ENCODE results near the gene CEP41. TPM values are rescaled to one million over a fixed set of nuclear protein-coding genes. Genes with fewer than 3 reads are reported as not detected.

The CEP41 gene
- total RNA-seq, 2 experiments from 2014 or later: 19.6 to 35.4 TPM

- ChIA-PET POLR2A (interaction anchor here (0.7 kb wide), 1 partner anchor 13 kb away, joined by 6 read pairs; no protein-coding TSS in a partner anchor), CTCF (ENCODE audit: unreplicated experiment) (no interaction called here)
- DNase-seq (ENCODE audit: low spot score): no peak
- no peak overlapping the region for H3K4me3 ChIP-seq (ENCODE audit: low read depth, low read length, poor library complexity, severe bottlenecking)
- no peaks in the 10 kb centered on the region for H3K9me2 ChIP-seq (ENCODE audit: insufficient read depth, low read length)
- peaks cover 6% of the 10 kb centered on the region; the same call in 1 of the 2 replicates for H3K36me3 ChIP-seq (ENCODE audit: insufficient read depth, low read length)
- H3K79me2 ChIP-seq (ENCODE audit: insufficient read depth, low read depth, low read length): no peaks in the 10 kb centered on the region
- no peak overlapping the region for H3K27ac ChIP-seq (ENCODE audit: low read depth, low read length, poor library complexity, severe bottlenecking)
- H4K20me1 ChIP-seq (ENCODE audit: insufficient read depth, low read length): no peaks in the 10 kb centered on the region
- no peak overlapping the region for H3K4me2 ChIP-seq (ENCODE audit: low read length)
- BruUV-seq (replicated peaks): no TSS peak
- no peaks in the 10 kb centered on the region for H3K9me3 ChIP-seq (ENCODE audit: low read length)
- TF ChIP-seq CTCF (conservative IDR thresholded peaks at IDR 0.05; ENCODE audit: low read length): no peak
- no peak for TF ChIP-seq EZH2phosphoT487 (IDR thresholded peaks at IDR 0.05; ENCODE audit: borderline replicate concordance, low read depth, low read length)
- H3K4me1 ChIP-seq (ENCODE audit: insufficient read depth, low read length, poor library complexity, severe bottlenecking): no peaks in the 10 kb centered on the region
- intact Hi-C loops (cut with micrococcal nuclease; ENCODE audit: unreplicated experiment): no loop called here
- H2AFZ ChIP-seq (ENCODE audit: low read length): no peak overlapping the region
These were observed 43.6 kb downstream of the CEP41 start for GRCh38 chr7:130397051-130397757.

GRCh38 chr7:130396109-130396508 is 44.7 kb downstream of the CEP41 start:
- no peak overlapping the region for H3K4me2 ChIP-seq (ENCODE audit: low read length)
- CTCF ChIA-PET (ENCODE audit: unreplicated experiment): no interaction called here
- no peaks in the 10 kb centered on the region for H3K9me2 ChIP-seq (ENCODE audit: insufficient read depth, low read length)
- H2AFZ ChIP-seq (ENCODE audit: low read length): no peak overlapping the region
- TF ChIP-seq CTCF (conservative IDR thresholded peaks at IDR 0.05; ENCODE audit: low read length): no peak
- no peak for TF ChIP-seq EZH2phosphoT487 (IDR thresholded peaks at IDR 0.05; ENCODE audit: borderline replicate concordance, low read depth, low read length)
- no peak overlapping the region for H3K4me3 ChIP-seq (ENCODE audit: low read depth, low read length, poor library complexity, severe bottlenecking)
- POLR2A ChIA-PET: no interaction called here
- no TSS peak for BruUV-seq (replicated peaks)
- H3K9me3 ChIP-seq (ENCODE audit: low read length): no peaks in the 10 kb centered on the region
- peaks cover 6% of the 10 kb centered on the region; the same call in 1 of the 2 replicates for H3K36me3 ChIP-seq (ENCODE audit: insufficient read depth, low read length)
- no peaks in the 10 kb centered on the region for H4K20me1 ChIP-seq (ENCODE audit: insufficient read depth, low read length)
- intact Hi-C loops (cut with micrococcal nuclease; ENCODE audit: unreplicated experiment): no loop called here
- no peak overlapping the region for H3K27ac ChIP-seq (ENCODE audit: low read depth, low read length, poor library complexity, severe bottlenecking)
- no peaks in the 10 kb centered on the region for H3K4me1 ChIP-seq (ENCODE audit: insufficient read depth, low read length, poor library complexity, severe bottlenecking)
- DNase-seq (ENCODE audit: low spot score): no peak
- no peaks in the 10 kb centered on the region for H3K79me2 ChIP-seq (ENCODE audit: insufficient read depth, low read depth, low read length)

DNA sequence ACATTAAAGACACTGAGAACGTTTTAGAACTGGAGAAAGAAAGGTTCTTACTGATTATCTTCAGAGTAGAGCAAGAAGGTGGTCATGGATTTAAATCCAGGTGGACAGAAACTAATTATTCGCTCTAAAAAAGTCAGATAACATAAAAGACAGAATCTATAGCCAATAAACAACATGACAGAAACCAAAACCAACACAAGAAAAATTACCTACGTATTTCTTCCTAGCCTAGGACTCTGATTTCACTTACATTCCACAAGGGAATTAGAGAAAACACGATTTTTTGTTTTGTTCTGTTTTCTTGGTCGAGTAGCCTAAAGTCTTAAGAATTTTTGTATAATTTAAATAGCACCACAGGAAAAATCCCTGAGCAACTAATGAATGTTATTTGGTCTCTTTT is 45.4 kb downstream of the CEP41 start:
- H3K36me3 ChIP-seq (ENCODE audit: insufficient read depth, low read length): peaks cover 6% of the 10 kb centered on the region; the same call in 1 of the 2 replicates
- ChIA-PET POLR2A (no interaction called here), CTCF (ENCODE audit: unreplicated experiment) (no interaction called here)
- no peaks in the 10 kb centered on the region for H4K20me1 ChIP-seq (ENCODE audit: insufficient read depth, low read length)
- H3K79me2 ChIP-seq (ENCODE audit: insufficient read depth, low read depth, low read length): no peaks in the 10 kb centered on the region
- H3K4me3 ChIP-seq (ENCODE audit: low read depth, low read length, poor library complexity, severe bottlenecking): no peak overlapping the region
- no peak overlapping the region for H3K27ac ChIP-seq (ENCODE audit: low read depth, low read length, poor library complexity, severe bottlenecking)
- intact Hi-C loops (cut with micrococcal nuclease; ENCODE audit: unreplicated experiment): no loop called here
- no peaks in the 10 kb centered on the region for H3K9me3 ChIP-seq (ENCODE audit: low read length)
- H3K4me2 ChIP-seq (ENCODE audit: low read length): no peak overlapping the region
- TF ChIP-seq CTCF (conservative IDR thresholded peaks at IDR 0.05; ENCODE audit: low read length) (no peak), EZH2phosphoT487 (IDR thresholded peaks at IDR 0.05; ENCODE audit: borderline replicate concordance, low read depth, low read length) (no peak)
- no peaks in the 10 kb centered on the region for H3K4me1 ChIP-seq (ENCODE audit: insufficient read depth, low read length, poor library complexity, severe bottlenecking)
- BruUV-seq (replicated peaks): no TSS peak
- DNase-seq (ENCODE audit: low spot score): no peak
- H3K9me2 ChIP-seq (ENCODE audit: insufficient read depth, low read length): no peaks in the 10 kb centered on the region
- H2AFZ ChIP-seq (ENCODE audit: low read length): no peak overlapping the region
